ENCODE results near the gene FAIM2. TPM values are rescaled to one million over a fixed set of nuclear protein-coding genes. Genes with fewer than 3 reads are reported as not detected.
A peak's percentile ranks its signal among the peaks of the same experiment; 100 is the strongest.

FAIM2 gene
- total RNA-seq, result 1.6 TPM

- H3K27ac ChIP-seq (ENCODE audit: low read depth, low read length), result no peak within 1 kb of the TSS
- peak within 1 kb of the TSS; percentile 11 to 35 (median 14) for H3K4me3 ChIP-seq (ENCODE audit: low read length in 3 of 3)
- no peaks in the 10 kb centered on the region for H3K9me3 ChIP-seq (ENCODE audit: control insufficient read depth in 3 of 3, low read length in 3 of 3)
- H3K36me3 ChIP-seq (ENCODE audit: control insufficient read depth in 3 of 3, insufficient read depth in 3 of 3, low read length in 3 of 3), result no peaks in the 10 kb centered on the region
- peak within 1 kb of the TSS in 1 of 3 donors; percentile 16 for H3K9ac ChIP-seq (ENCODE audit: low read depth in 1 of 3, low read length in 3 of 3)
- H3K4me1 ChIP-seq (ENCODE audit: control insufficient read depth in 3 of 3, insufficient read depth in 3 of 3, low read length in 3 of 3), result peaks cover 0 to 7% (median 4%) of the 10 kb centered on the region in 3 donors
- H3K27me3 ChIP-seq (ENCODE audit: control insufficient read depth in 3 of 3, insufficient read depth in 3 of 3, low read length in 3 of 3), result peaks cover 26 to 37% (median 29%) of the 10 kb centered on the region in 3 donors
These were observed at the start of gene FAIM2 for GRCh38 chr12:49903700-49904423. FAIM2 (minus strand) TSS chr12:49903900; CDS start chr12:49903792, 108 bp downstream.

GRCh38 chr12:49953151-49953550 lies 49.5 kb upstream of the FAIM2 start:
- H3K9ac ChIP-seq (ENCODE audit: low read depth in 1 of 3, low read length in 3 of 3), result no peak overlapping the region
- H3K36me3 ChIP-seq (ENCODE audit: control insufficient read depth in 3 of 3, insufficient read depth in 3 of 3, low read length in 3 of 3), result no peaks in the 10 kb centered on the region
- no peaks in the 10 kb centered on the region for H3K9me3 ChIP-seq (ENCODE audit: control insufficient read depth in 3 of 3, low read length in 3 of 3)
- no peak overlapping the region for H3K4me3 ChIP-seq (ENCODE audit: low read length in 3 of 3)
- H3K27ac ChIP-seq (ENCODE audit: low read depth, low read length), result no peak overlapping the region
- no peaks in the 10 kb centered on the region for H3K4me1 ChIP-seq (ENCODE audit: control insufficient read depth in 3 of 3, insufficient read depth in 3 of 3, low read length in 3 of 3)
- peaks cover 35 to 49% (median 39%) of the 10 kb centered on the region in 3 donors for H3K27me3 ChIP-seq (ENCODE audit: control insufficient read depth in 3 of 3, insufficient read depth in 3 of 3, low read length in 3 of 3)

DNA sequence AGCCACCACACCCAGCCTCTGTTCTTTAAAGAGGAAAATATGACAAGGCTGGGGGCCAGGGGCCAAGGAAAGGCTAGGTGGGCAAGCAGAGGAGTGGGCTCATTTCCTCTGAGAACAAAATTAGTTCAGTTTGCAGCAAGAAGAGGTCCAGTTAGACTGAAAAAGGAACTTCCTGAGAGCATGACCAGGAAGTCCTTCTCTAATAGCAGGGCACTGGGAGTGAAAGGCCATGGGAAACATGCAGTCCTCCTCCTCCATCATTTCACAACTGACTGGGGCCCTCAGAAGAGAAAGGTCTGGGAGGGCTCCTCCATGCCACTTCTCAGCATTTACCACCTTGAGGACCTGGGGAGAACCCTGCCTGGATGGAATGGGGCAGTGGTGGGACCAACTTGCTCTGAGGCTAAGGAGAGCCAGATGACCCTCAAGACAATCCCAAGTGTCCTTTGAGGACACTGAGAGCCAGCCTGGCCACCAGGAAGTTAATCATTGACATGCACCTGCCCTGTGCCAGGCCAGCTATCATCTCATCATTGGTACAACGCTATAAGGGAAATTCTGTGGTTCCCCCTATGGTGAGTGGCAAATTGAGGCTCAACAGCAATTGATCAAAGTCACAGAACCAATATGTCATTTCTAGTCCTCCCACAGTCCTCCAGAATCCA lies 48.8 kb upstream of the FAIM2 start:
- H3K9ac ChIP-seq (ENCODE audit: low read depth in 1 of 3, low read length in 3 of 3), result no peak overlapping the region
- H3K4me3 ChIP-seq (ENCODE audit: low read length in 3 of 3), result no peak overlapping the region
- H3K27ac ChIP-seq (ENCODE audit: low read depth, low read length), result no peak overlapping the region
- no peaks in the 10 kb centered on the region for H3K36me3 ChIP-seq (ENCODE audit: control insufficient read depth in 3 of 3, insufficient read depth in 3 of 3, low read length in 3 of 3)
- H3K27me3 ChIP-seq (ENCODE audit: control insufficient read depth in 3 of 3, insufficient read depth in 3 of 3, low read length in 3 of 3), result peaks cover 29 to 44% (median 36%) of the 10 kb centered on the region in 3 donors
- H3K4me1 ChIP-seq (ENCODE audit: control insufficient read depth in 3 of 3, insufficient read depth in 3 of 3, low read length in 3 of 3), result no peaks in the 10 kb centered on the region
- H3K9me3 ChIP-seq (ENCODE audit: control insufficient read depth in 3 of 3, low read length in 3 of 3), result no peaks in the 10 kb centered on the region

DNA sequence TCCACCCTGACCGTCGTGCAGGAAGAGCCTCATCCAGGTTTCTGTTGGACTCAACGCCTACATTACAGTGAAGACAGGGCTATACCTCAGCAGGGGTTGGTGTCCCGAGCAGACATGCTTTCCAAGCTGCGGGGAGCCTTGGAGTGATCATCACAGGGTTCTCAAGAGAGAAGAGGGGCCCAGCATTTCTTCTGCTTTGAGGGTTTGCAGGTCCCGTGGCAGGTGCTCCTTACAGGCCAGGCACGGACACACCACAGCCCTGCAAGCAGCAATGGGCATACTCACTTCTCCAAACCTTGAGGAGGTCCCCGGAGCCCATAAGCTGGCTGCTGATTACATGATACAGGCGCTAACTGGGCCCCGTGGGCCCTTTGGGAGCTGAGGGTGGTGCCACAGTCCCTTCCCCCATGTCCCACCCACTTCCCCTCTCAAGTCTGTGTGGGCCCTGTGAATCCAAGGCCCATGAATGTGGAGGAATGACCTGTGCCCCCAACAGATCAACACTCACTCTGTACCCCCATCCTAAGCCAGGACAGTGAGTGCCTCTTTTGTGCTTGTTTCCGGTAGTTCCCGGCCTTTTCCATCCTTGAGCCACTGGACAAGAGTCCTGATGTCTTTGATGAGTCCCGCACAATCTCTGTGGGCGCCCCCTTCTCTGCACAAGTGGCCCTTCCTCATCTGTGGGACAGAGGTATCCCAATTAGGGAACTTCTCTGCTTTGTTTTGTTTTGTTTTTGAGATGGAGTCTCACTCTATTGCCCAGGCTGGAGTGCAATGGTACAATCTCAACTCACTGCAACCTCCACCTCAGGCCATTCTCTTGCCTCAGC lies 47.9 kb upstream of the FAIM2 start:
- no peaks in the 10 kb centered on the region for H3K9me3 ChIP-seq (ENCODE audit: control insufficient read depth in 3 of 3, low read length in 3 of 3)
- H3K27ac ChIP-seq (ENCODE audit: low read depth, low read length), result no peak overlapping the region
- no peak overlapping the region for H3K9ac ChIP-seq (ENCODE audit: low read depth in 1 of 3, low read length in 3 of 3)
- no peaks in the 10 kb centered on the region for H3K4me1 ChIP-seq (ENCODE audit: control insufficient read depth in 3 of 3, insufficient read depth in 3 of 3, low read length in 3 of 3)
- peaks cover 20 to 37% (median 29%) of the 10 kb centered on the region in 3 donors for H3K27me3 ChIP-seq (ENCODE audit: control insufficient read depth in 3 of 3, insufficient read depth in 3 of 3, low read length in 3 of 3)
- H3K4me3 ChIP-seq (ENCODE audit: low read length in 3 of 3), result no peak overlapping the region
- no peaks in the 10 kb centered on the region for H3K36me3 ChIP-seq (ENCODE audit: control insufficient read depth in 3 of 3, insufficient read depth in 3 of 3, low read length in 3 of 3)

DNA sequence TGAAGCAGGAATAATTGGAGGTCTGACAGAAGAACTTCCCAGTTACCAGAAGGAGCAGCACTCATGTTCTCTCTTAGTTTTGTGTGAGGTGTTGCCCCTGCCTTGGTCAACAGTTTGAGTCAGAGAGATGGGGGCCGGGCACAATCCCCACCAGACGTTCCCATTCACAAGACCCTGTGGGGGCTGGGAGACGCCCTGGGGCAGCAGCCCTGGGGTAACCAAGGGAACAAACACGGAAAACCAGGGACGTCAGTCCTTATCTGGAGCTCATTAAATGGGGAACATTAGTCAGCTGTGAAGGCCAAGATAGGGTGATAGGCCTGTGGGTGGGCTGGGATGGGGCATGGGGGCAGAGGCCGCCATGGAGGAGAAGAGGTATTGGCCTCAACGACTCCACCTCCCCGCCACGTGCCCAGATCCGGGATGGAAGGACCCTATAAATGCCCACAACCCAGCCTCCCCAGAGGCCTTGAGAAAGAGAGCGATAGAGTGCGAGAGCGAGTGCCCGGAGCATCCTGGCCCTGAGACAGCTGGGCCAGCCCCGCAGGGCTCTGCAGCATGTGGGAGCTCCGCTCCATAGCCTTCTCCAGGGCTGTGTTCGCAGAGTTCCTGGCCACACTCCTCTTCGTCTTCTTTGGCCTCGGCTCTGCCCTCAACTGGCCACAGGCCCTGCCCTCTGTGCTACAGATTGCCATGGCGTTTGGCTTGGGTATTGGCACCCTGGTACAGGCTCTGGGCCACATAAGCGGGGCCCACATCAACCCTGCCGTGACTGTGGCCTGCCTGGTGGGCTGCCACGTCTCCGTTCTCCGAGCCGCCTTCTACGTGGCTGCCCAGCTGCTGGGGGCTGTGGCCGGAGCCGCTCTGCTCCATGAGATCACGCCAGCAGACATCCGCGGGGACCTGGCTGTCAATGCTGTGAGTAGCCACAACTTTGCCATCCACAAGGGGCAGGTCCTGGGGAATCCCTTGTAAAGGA lies 46.9 kb upstream of the FAIM2 start, which contains the start of gene AQP2:
AQP2 (plus strand) TSS at position 465 of the 979 bp plus-strand sequence; CDS start at position 559, 94 bp downstream.
- no peak within 1 kb of the TSS for H3K4me3 ChIP-seq (ENCODE audit: low read length in 3 of 3)

GRCh38 chr12:49949866-49950265 lies 46.2 kb upstream of the FAIM2 start:
- Histone ChIP-seq H3K4me3 (ENCODE audit: low read length in 3 of 3) (no peak overlapping the region), H3K27me3 (ENCODE audit: control insufficient read depth in 3 of 3, insufficient read depth in 3 of 3, low read length in 3 of 3) (peaks cover 6 to 22% (median 14%) of the 10 kb centered on the region in 3 donors), H3K36me3 (ENCODE audit: control insufficient read depth in 3 of 3, insufficient read depth in 3 of 3, low read length in 3 of 3) (no peaks in the 10 kb centered on the region), H3K9ac (ENCODE audit: low read depth in 1 of 3, low read length in 3 of 3) (no peak overlapping the region), H3K4me1 (ENCODE audit: control insufficient read depth in 3 of 3, insufficient read depth in 3 of 3, low read length in 3 of 3) (peaks cover 3 to 5% (median 4%) of the 10 kb centered on the region in 3 donors), H3K9me3 (ENCODE audit: control insufficient read depth in 3 of 3, low read length in 3 of 3) (no peaks in the 10 kb centered on the region), H3K27ac (ENCODE audit: low read depth, low read length) (no peak overlapping the region)

More for the DNA sequence above, 46.9 kb upstream of the FAIM2 start, which contains the start of gene AQP2:
- Histone ChIP-seq H3K9me3 (ENCODE audit: control insufficient read depth in 3 of 3, low read length in 3 of 3) (no peaks in the 10 kb centered on the region), H3K27ac (ENCODE audit: low read depth, low read length) (no peak within 1 kb of the TSS), H3K4me1 (ENCODE audit: control insufficient read depth in 3 of 3, insufficient read depth in 3 of 3, low read length in 3 of 3) (peaks cover 0 to 2% (median 0%) of the 10 kb centered on the region in 3 donors), H3K27me3 (ENCODE audit: control insufficient read depth in 3 of 3, insufficient read depth in 3 of 3, low read length in 3 of 3) (peaks cover 11 to 29% (median 19%) of the 10 kb centered on the region in 3 donors), H3K9ac (ENCODE audit: low read depth in 1 of 3, low read length in 3 of 3) (no peak within 1 kb of the TSS), H3K36me3 (ENCODE audit: control insufficient read depth in 3 of 3, insufficient read depth in 3 of 3, low read length in 3 of 3) (no peaks in the 10 kb centered on the region)

- no peak overlapping the region for H3K4me3 ChIP-seq (ENCODE audit: low read length in 3 of 3)
- H3K9me3 ChIP-seq (ENCODE audit: control insufficient read depth in 3 of 3, low read length in 3 of 3), result no peaks in the 10 kb centered on the region
- no peaks in the 10 kb centered on the region for H3K36me3 ChIP-seq (ENCODE audit: control insufficient read depth in 3 of 3, insufficient read depth in 3 of 3, low read length in 3 of 3)
- peaks cover 3 to 5% (median 4%) of the 10 kb centered on the region in 3 donors for H3K4me1 ChIP-seq (ENCODE audit: control insufficient read depth in 3 of 3, insufficient read depth in 3 of 3, low read length in 3 of 3)
- H3K9ac ChIP-seq (ENCODE audit: low read depth in 1 of 3, low read length in 3 of 3), result no peak overlapping the region
- H3K27ac ChIP-seq (ENCODE audit: low read depth, low read length), result no peak overlapping the region
- H3K27me3 ChIP-seq (ENCODE audit: control insufficient read depth in 3 of 3, insufficient read depth in 3 of 3, low read length in 3 of 3), result peaks cover 0 to 15% (median 9%) of the 10 kb centered on the region in 3 donors
These were observed 45.5 kb upstream of the FAIM2 start for GRCh38 chr12:49948866-49949845.

DNA sequence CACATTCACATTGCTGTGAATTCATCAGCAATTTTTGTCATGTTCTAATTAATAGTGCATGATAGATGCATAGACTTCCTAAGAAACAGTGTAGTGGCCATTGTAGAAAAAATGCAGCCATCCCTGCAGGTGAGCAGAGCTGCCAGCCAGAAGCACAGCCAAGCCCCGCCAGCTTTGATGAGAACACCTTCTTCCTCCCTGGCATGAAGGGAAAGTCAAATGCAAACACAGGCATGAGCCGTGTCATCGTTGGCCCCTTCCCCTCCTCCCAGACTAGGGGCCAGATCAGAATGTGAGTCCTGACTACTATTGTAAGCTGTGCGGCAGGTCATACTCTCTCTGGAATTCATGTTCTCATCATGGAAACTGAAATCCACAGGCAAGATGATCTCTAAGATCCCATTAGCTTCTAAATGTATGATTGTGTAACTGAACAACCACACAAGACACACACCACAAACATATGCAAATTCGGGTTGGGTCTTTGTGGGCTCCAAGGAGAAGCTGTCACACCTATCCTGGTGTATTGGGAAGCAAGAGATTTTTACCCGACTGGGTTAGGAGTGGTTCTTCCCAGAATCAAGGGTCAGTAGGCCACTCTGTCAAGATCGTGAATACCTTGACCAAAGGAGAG lies 44.0 kb upstream of the FAIM2 start:
- H3K4me1 ChIP-seq (ENCODE audit: control insufficient read depth in 3 of 3, insufficient read depth in 3 of 3, low read length in 3 of 3), result peaks cover 3 to 5% (median 4%) of the 10 kb centered on the region in 3 donors
- H3K36me3 ChIP-seq (ENCODE audit: control insufficient read depth in 3 of 3, insufficient read depth in 3 of 3, low read length in 3 of 3), result no peaks in the 10 kb centered on the region
- no peaks in the 10 kb centered on the region for H3K9me3 ChIP-seq (ENCODE audit: control insufficient read depth in 3 of 3, low read length in 3 of 3)
- no peak overlapping the region for H3K9ac ChIP-seq (ENCODE audit: low read depth in 1 of 3, low read length in 3 of 3)
- peaks cover 0 to 6% (median 4%) of the 10 kb centered on the region in 3 donors for H3K27me3 ChIP-seq (ENCODE audit: control insufficient read depth in 3 of 3, insufficient read depth in 3 of 3, low read length in 3 of 3)
- no peak overlapping the region for H3K27ac ChIP-seq (ENCODE audit: low read depth, low read length)
- no peak overlapping the region for H3K4me3 ChIP-seq (ENCODE audit: low read length in 3 of 3)

Data from skeletal muscle tissue (tissue), 4 donors.